Measurements from ENCODE around the gene SLC17A9. TPM values are rescaled to one million over a fixed set of nuclear protein-coding genes. Genes with fewer than 3 reads are reported as not detected.

Gene SLC17A9
- total RNA-seq, 1 experiment from 2014 or later = not detected

GRCh38 chr20:62968378-62969178 is 16.1 kb downstream of the SLC17A9 start:
- Histone ChIP-seq H3K27me3 (no peaks in the 10 kb centered on the region; the same call in 1 of the 2 replicates), H3K9me3 (no peaks in the 10 kb centered on the region), H3K36me3 (no peaks in the 10 kb centered on the region), H3K4me3 (no peak overlapping the region)
- no peak for DNase-seq

- Histone ChIP-seq H3K9me3 (no peaks in the 10 kb centered on the region), H3K4me3 (no peak overlapping the region), H3K36me3 (no peaks in the 10 kb centered on the region), H3K27me3 (peaks cover 6% of the 10 kb centered on the region; the same call in 1 of the 2 replicates)
- DNase-seq = no peak
Measured at GRCh38 chr20:62969179-62969760, 16.8 kb downstream of the SLC17A9 start.

GRCh38 chr20:62969939-62970306 is 17.4 kb downstream of the SLC17A9 start:
- Histone ChIP-seq H3K4me3 (no peak overlapping the region), H3K9me3 (no peaks in the 10 kb centered on the region), H3K36me3 (no peaks in the 10 kb centered on the region), H3K27me3 (peaks cover 9% of the 10 kb centered on the region; the same call in 1 of the 2 replicates)
- no peak for DNase-seq

- DNase-seq = no peak
- peaks cover 9% of the 10 kb centered on the region; the same call in 1 of the 2 replicates for H3K27me3 ChIP-seq
- H3K9me3 ChIP-seq = no peaks in the 10 kb centered on the region
- no peaks in the 10 kb centered on the region for H3K36me3 ChIP-seq
- no peak overlapping the region for H3K4me3 ChIP-seq
Measured at GRCh38 chr20:62970307-62971210, 18.1 kb downstream of the SLC17A9 start.

GRCh38 chr20:62971211-62971949 is 18.9 kb downstream of the SLC17A9 start:
- Histone ChIP-seq H3K9me3 (no peaks in the 10 kb centered on the region), H3K27me3 (peaks cover 9% of the 10 kb centered on the region; the same call in 1 of the 2 replicates), H3K36me3 (no peaks in the 10 kb centered on the region), H3K4me3 (no peak overlapping the region)
- no peak for DNase-seq

GRCh38 chr20:62971950-62972844 is 19.7 kb downstream of the SLC17A9 start:
- H3K27me3 ChIP-seq = peaks cover 9% of the 10 kb centered on the region; the same call in 1 of the 2 replicates
- DNase-seq = peak; percentile 86
- H3K9me3 ChIP-seq = no peaks in the 10 kb centered on the region

GRCh38 chr20:62972845-62973745 is 20.6 kb downstream of the SLC17A9 start:
- Histone ChIP-seq H3K4me3 (no peak overlapping the region), H3K9me3 (no peaks in the 10 kb centered on the region), H3K36me3 (no peaks in the 10 kb centered on the region), H3K27me3 (peaks cover 9% of the 10 kb centered on the region; the same call in 1 of the 2 replicates)
- no peak for DNase-seq

More at GRCh38 chr20:62971950-62972844, 19.7 kb downstream of the SLC17A9 start:
- no peak overlapping the region for H3K4me3 ChIP-seq
- no peaks in the 10 kb centered on the region for H3K36me3 ChIP-seq

GRCh38 chr20:62975251-62975760 is 22.8 kb downstream of the SLC17A9 start:
- no peak overlapping the region for H3K4me3 ChIP-seq
- no peaks in the 10 kb centered on the region for H3K9me3 ChIP-seq
- peaks cover 17% of the 10 kb centered on the region; the same call in 1 of the 2 replicates for H3K27me3 ChIP-seq
- peak; percentile 21 for DNase-seq
- no peaks in the 10 kb centered on the region for H3K36me3 ChIP-seq

- no peaks in the 10 kb centered on the region for H3K36me3 ChIP-seq
- H3K27me3 ChIP-seq = peaks cover 18% of the 10 kb centered on the region; the same call in 1 of the 2 replicates
- no peak overlapping the region for H3K4me3 ChIP-seq
- no peaks in the 10 kb centered on the region for H3K9me3 ChIP-seq
- no peak for DNase-seq
Measured at GRCh38 chr20:62975812-62976508, 23.5 kb downstream of the SLC17A9 start.

- peaks cover 18% of the 10 kb centered on the region; the same call in 1 of the 2 replicates for H3K27me3 ChIP-seq
- no peaks in the 10 kb centered on the region for H3K36me3 ChIP-seq
- no peak overlapping the region for H3K4me3 ChIP-seq
- DNase-seq = no peak
- no peaks in the 10 kb centered on the region for H3K9me3 ChIP-seq
Measured at GRCh38 chr20:62976886-62977285, 24.4 kb downstream of the SLC17A9 start.

GRCh38 chr20:62977613-62978560 is 25.4 kb downstream of the SLC17A9 start:
- Histone ChIP-seq H3K36me3 (no peaks in the 10 kb centered on the region), H3K27me3 (peaks cover 18% of the 10 kb centered on the region; the same call in 1 of the 2 replicates), H3K4me3 (no peak overlapping the region), H3K9me3 (no peaks in the 10 kb centered on the region)
- DNase-seq = peak; percentile 29

GRCh38 chr20:62978561-62978943 is 26.0 kb downstream of the SLC17A9 start:
- DNase-seq = no peak
- Histone ChIP-seq H3K27me3 (peaks cover 18% of the 10 kb centered on the region; the same call in 1 of the 2 replicates), H3K4me3 (no peak overlapping the region), H3K9me3 (no peaks in the 10 kb centered on the region), H3K36me3 (no peaks in the 10 kb centered on the region)

- no peak for DNase-seq
- Histone ChIP-seq H3K36me3 (no peaks in the 10 kb centered on the region), H3K9me3 (no peaks in the 10 kb centered on the region), H3K27me3 (peaks cover 11% of the 10 kb centered on the region; the same call in 1 of the 2 replicates), H3K4me3 (no peak overlapping the region)
Measured at GRCh38 chr20:62979310-62979709, 26.8 kb downstream of the SLC17A9 start.

Measured in MG63 (cell line).